Gastrocnemius medialis (tissue), 4 donors: Measurements from ENCODE around the gene EFNA5.

Experiments used
- CTCF ChIP-seq, 5 experiments: fragments of 450-650 bp in 3 of 5; fragments of 200-600 bp in 2 of 5; sonication (generic) in 2 of 5; IDR thresholded peaks in 4 of 5; conservative IDR thresholded peaks in 1 of 5; 1 replicate in 4 of 5; 2 replicates in 1 of 5; pipeline ENCODE4 v1.5.1; 2016 to 2019; ENCODE audit warnings: antibody characterized with exemption in 5 of 5, mild to moderate bottlenecking in 3 of 5, moderate library complexity in 3 of 5
- POLR2A ChIP-seq, 2 donors: fragments of 450-650 bp; IDR thresholded peaks; one replicate each; pipeline ENCODE4 v1.6.1; 2017; ENCODE audit warnings: antibody characterized with exemption in 2 of 2, mild to moderate bottlenecking in 2 of 2, moderate library complexity in 2 of 2

DNA sequence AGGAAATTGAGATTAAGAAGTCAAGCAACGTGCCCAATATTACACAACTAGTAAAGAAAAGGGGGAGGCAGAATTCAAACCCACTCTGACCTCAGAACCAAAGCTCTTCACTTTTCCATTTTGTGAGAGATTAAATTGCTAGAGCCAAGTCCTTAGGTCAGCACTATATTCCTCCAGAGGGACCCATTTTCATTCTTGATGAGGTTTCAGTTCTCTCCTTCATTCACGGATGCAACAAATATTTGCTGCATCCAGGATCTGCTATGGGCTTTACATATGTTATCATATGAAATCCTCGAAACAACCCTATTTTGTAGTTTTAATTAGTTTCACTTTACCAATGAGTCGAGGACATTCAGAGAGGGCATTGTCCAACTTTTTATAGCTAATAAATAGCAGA is 239.2 kb downstream of the EFNA5 start:
- no peak for TF ChIP-seq CTCF (IDR thresholded peaks at IDR 0.05 in 4 of 5, conservative IDR thresholded peaks at IDR 0.05 in 1 of 5)
- no peak for TF ChIP-seq POLR2A (IDR thresholded peaks at IDR 0.05)
